Aorta (tissue), 5 donors: Measurements from ENCODE around the gene KIAA2012. TPM values are rescaled to one million over a fixed set of nuclear protein-coding genes. Genes with fewer than 3 reads are reported as not detected.
"Not testable (repeated sequence)": the region's sequence is repeated elsewhere in the genome, so short reads cannot be mapped to it uniquely, and the experiment has no call there.

ENCODE experiments used
- ATAC-seq: fragments of 200-7000 bp; cut with Tn5 transposase; one replicate; pipeline ENCODE4 v1.9.1; 2022; ENCODE audit warnings: moderate library complexity; ENCODE audit not compliant: low FRiP score
- DNase-seq, 2 donors: peaks; one replicate each; pipeline ENCODE4 v3.0.0-alpha.2; 2020
- H3K27ac ChIP-seq, 2 donors: one replicate each; pipeline ENCODE4 v1.5.1; 2013; ENCODE audit warnings: low read length in 2 of 2, mild to moderate bottlenecking in 2 of 2, moderate library complexity in 2 of 2, control low read depth in 1 of 2, inconsistent platforms in 1 of 2, low read depth in 1 of 2
- H3K27me3 ChIP-seq, 2 donors: one replicate each; pipeline ENCODE4 v1.6.1; 2013; ENCODE audit warnings: control low read depth in 1 of 2, low read length in 1 of 2, mild to moderate bottlenecking in 1 of 2, moderate library complexity in 1 of 2; ENCODE audit not compliant: insufficient read depth in 2 of 2, control insufficient read depth in 1 of 2
- H3K36me3 ChIP-seq, 2 donors: one replicate each; pipeline ENCODE4 v1.6.1; 2013; ENCODE audit warnings: control low read depth in 1 of 2, low read length in 1 of 2, mild to moderate bottlenecking in 1 of 2; ENCODE audit not compliant: insufficient read depth in 2 of 2, control insufficient read depth in 1 of 2
- H3K4me1 ChIP-seq, 2 donors: one replicate each; pipeline ENCODE4 v1.6.1; 2013; ENCODE audit warnings: low read length in 2 of 2, control low read depth in 1 of 2, mild to moderate bottlenecking in 1 of 2, moderate library complexity in 1 of 2; ENCODE audit not compliant: insufficient read depth in 2 of 2, control insufficient read depth in 1 of 2
- H3K4me3 ChIP-seq, 2 donors: one replicate each; pipeline ENCODE4 v1.5.1; 2013; ENCODE audit warnings: low read length in 2 of 2, control low read depth in 1 of 2, mild to moderate bottlenecking in 1 of 2
- H3K9me3 ChIP-seq: one replicate; pipeline ENCODE4 v1.6.1; 2013; ENCODE audit warnings: mild to moderate bottlenecking, low read length; ENCODE audit not compliant: control insufficient read depth
- WGBS, 2 donors: extraction: QIAGEN DNeasy Blood & Tissue Kit; methylation state at CpG; one replicate each; pipeline ENCODE4 v1.1.7; 2013; 5-methylcytosine and 5-hydroxymethylcytosine counted together
- intact Hi-C, 2 donors: fragments of 100-400 bp; cut with DNase I; formaldehyde crosslinking; loops; one replicate each; pipeline versions ENCODE4 v1.14.2 to v1.15.0; 2022
- polyA plus RNA-seq, 2 donors: library from polyadenylated mRNA; stranded (reverse); fragments of 200-250 nt; gene quantifications; one replicate each; pipeline ENCODE4 v1.2.3, GENCODE V29; 2013
- total RNA-seq, 2 donors: library from RNA; stranded (reverse); fragmentation: NEBNext Ultra II Directional; extraction: Animal tissue kit (Norgen Biotek cat#: 25700); gene quantifications; one replicate each; pipeline ENCODE4 v1.2.1, GENCODE V29; 2021
- donor health status: healthy with polysubstance abuse.
- donor health status: Bipolar disorder and iron deficiency.
- donor health status: DM: no; HTN: no; CAD: no.
- donor health status: DM: no; HTN: no; CAD: no.
- donor health status: DM: yes; HTN: yes; CAD: no.

Gene KIAA2012
- total and polyA plus RNA-seq, 4 donors: not detected

DNA sequence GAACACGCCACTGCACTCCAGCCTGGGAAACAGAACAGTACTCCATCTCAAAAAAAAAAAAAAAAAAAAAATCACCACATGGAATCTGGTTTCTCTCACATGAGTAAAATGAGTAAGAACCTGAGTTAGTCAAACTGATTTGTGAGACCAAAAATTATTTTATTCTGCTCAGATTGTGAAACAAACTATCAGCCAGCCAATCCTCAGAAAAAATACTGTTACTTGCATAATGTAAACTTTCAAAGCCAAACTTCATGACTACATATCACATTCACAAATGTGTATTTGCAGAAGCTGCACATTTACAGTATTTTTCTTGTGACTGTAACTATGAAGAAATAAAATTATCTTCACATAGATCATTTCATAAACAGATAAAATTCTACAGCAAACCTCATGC lies 142.1 kb downstream of the KIAA2012 start:
- no peak overlapping the region for H3K4me3 ChIP-seq
- H3K4me1 ChIP-seq: no peaks in the 10 kb centered on the region
- ATAC-seq (no peak), DNase-seq (no peak)
- peaks cover 0 to 2% of the 10 kb centered on the region in 2 donors for H3K36me3 ChIP-seq
- H3K9me3 ChIP-seq: no peaks in the 10 kb centered on the region
- H3K27ac ChIP-seq: no peak overlapping the region
- no peaks in the 10 kb centered on the region for H3K27me3 ChIP-seq
- WGBS, 2 donors: 90 to 97% methylated on average over 1 of the region's 1 CpG
- intact Hi-C loops: no loop called here

DNA sequence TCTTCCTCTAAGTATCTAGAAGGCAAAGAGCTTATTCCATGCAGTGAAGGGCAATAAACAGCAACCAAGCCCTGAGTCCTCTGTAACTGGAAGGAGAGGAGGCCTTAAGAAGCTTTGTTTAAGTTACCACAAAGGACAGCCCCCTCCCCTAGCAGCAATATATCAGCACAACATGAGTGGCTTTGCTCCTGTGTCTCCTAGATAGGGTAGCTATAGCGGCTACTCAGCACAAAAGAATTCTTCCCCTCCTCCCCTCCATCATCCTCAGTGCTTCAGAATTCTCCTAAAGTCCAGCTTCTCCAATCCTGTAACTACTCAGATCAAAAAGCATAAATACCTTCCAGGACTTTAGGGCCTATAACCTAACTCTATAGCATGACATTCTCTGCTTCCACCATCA lies 148.8 kb downstream of the KIAA2012 start:
- intact Hi-C loops: no loop called here
- ATAC-seq (no peak), DNase-seq (no peak)
- Histone ChIP-seq H3K36me3 (peaks cover 0 to 4% of the 10 kb centered on the region in 2 donors), H3K4me3 (no peak overlapping the region), H3K9me3 (no peaks in the 10 kb centered on the region), H3K4me1 (peaks cover 0 to 2% of the 10 kb centered on the region in 2 donors), H3K27me3 (no peaks in the 10 kb centered on the region), H3K27ac (peak overlapping the region in 1 of 2 donors; percentile 33)
- 44 to 45% methylated on average over 1 of the region's 1 CpG for WGBS, 2 donors

DNA sequence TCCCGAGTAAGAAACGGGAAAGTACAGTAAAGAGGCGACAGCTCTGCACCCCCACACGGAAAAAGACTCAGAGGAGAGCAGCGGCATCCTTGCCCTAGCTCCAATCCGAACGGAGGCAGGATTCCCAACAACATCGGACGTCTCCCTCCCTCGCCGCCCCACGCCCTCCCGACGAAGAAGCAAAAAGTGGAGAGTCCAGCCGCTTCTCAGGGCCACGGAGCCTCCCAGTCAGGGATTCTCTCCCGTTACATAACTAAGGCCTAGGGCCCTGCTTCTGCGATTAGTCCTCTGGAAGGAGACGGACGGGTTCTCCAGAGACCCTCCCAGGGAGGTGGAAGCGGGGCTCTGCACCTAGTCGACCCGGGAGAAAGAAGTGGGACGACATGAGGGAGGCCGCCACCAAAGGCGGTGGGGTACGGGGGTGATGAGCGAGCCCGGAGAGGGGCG lies 164.8 kb downstream of the KIAA2012 start:
- 0% methylated on average over 28 to 30 of the region's 30 CpGs for WGBS, 2 donors
- Histone ChIP-seq H3K4me1 (peaks cover 0 to 1% of the 10 kb centered on the region in 2 donors), H3K9me3 (no peaks in the 10 kb centered on the region), H3K27me3 (no peaks in the 10 kb centered on the region), H3K4me3 (peak overlapping the region; percentile 90 to 98), H3K27ac (peak overlapping the region in 1 of 2 donors; percentile 4), H3K36me3 (no peaks in the 10 kb centered on the region)
- ATAC-seq: peak; percentile 64
- intact Hi-C loops: no loop called here
- DNase-seq: peak in 1 of 2 donors; percentile 51

DNA sequence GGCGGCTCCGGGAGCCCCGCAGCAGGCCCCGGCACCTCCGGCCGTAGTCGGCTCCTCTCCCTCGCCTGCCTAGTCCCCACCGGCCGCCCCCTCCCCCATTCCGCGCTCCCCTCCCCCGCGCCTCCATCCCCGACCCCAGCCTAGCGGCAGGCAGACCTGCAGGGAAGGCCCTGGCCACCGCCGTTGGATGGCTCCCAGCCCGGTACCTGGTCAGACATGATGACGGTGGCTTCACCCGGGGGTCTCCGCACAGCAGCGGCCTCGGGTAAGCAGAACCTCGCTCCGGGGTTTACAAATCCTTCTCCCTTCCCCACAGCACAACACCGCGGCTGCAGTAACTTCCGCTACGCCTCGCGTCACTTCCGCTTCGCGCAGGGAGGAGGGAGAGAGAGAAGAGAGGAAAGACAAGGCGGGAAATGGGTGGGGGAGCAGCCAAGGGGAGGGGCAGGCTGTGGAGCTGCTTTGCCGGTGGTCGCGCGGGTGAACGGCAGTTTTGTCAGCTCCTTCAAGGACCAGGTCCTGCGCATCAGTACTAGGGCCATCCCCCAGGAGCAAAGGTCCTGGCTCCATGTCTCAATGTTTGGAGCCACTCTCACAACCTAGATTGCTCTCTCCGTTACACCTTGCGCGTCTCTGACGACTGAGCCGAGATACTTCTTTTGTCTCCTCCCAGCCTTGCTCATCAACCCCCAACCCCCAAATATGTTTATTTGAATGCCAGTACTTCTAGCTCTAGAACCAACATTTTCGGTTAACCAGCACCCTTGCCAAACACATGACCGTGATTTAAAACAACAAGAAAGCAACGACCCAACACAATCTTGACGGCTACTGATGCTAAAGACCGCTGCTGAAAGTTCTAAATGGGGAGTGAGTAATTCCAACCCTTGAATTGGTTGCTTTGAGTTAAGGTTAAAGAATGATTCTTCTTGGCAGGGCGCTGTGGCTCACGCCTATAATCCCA lies 165.5 kb downstream of the KIAA2012 start, which contains the start of gene SUMO1:
SUMO1 (minus strand) TSS at position 364 of the 964 bp plus-strand sequence; CDS start at position 218, 146 bp downstream.
- intact Hi-C loops: no loop called here
- Histone ChIP-seq H3K27me3 (no peaks in the 10 kb centered on the region), H3K4me3 (peak within 1 kb of the TSS; percentile 90 to 98), H3K27ac (peak within 1 kb of the TSS in 1 of 2 donors; percentile 87), H3K9me3 (no peaks in the 10 kb centered on the region), H3K36me3 (no peaks in the 10 kb centered on the region), H3K4me1 (no peaks in the 10 kb centered on the region)
- WGBS, 2 donors: 2% methylated on average over 44 to 54 of the region's 54 CpGs
- DNase-seq (peak; percentile 95 to 98), ATAC-seq (peak; percentile 97)

DNA sequence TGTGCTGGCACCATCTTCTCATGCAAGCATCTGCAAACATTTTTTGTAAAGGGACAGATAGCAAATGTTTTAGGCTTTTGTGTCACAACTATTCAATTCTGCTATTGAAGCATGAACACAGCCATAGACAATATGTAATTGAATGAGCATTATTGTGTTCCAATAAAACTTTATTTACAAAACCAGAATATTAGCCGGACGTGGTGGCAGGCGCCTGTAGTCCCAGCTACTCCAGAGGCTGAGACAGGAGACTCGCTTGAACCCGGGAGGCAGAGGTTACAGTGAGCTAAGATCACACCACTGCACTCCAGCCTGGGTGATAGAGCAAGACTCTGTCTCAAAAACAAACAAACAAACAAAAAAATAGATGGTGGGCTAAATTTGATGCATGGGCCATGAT lies 174.7 kb downstream of the KIAA2012 start:
- H3K9me3 ChIP-seq, H3K27me3 ChIP-seq, DNase-seq, H3K4me1 ChIP-seq, H3K36me3 ChIP-seq, intact Hi-C loops, H3K27ac ChIP-seq, H3K4me3 ChIP-seq, ATAC-seq: not testable (repeated sequence)
- WGBS, 2 donors: 93 to 96% methylated on average over 5 of the region's 5 CpGs

DNA sequence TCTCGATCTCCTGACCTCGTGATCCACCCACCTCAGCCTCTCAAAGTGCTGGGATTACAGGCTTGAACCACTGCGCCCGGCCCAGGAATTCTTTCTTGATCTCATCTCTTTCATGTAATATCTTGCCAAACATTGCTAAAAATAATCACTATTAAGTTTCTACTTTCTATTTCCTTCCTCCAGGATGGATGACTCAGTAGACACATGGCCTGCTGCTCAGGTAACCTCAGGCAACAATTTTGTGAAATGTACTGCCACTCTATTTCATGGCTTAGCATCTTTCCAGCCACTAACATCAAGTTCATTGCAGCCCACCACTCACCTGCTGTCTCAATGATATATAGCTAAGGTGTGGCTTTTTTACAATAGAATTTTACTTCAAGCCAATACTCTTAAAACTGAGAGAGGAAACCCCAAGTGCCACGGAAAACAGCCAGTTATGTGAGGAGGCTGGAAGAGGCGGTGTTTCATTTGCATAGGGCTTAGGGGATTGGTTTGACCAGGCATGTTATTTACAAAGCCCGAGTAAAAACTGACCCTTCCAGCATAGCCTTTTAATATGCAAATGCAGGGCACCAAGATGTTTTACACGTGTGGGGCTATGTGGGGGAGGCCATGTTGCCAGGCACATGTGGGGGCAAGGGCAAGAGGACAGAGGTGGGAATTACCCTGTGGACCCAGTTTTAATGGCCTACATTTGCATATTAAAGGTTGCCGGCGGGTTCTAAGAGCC lies 176.6 kb downstream of the KIAA2012 start:
- Histone ChIP-seq H3K27ac (no peak overlapping the region), H3K4me1 (no peaks in the 10 kb centered on the region), H3K9me3 (no peaks in the 10 kb centered on the region), H3K27me3 (no peaks in the 10 kb centered on the region), H3K36me3 (no peaks in the 10 kb centered on the region), H3K4me3 (no peak overlapping the region)
- ATAC-seq (no peak), DNase-seq (no peak)
- WGBS, 2 donors: 50 to 56% methylated on average over 10 of the region's 10 CpGs
- intact Hi-C loops: no loop called here

DNA sequence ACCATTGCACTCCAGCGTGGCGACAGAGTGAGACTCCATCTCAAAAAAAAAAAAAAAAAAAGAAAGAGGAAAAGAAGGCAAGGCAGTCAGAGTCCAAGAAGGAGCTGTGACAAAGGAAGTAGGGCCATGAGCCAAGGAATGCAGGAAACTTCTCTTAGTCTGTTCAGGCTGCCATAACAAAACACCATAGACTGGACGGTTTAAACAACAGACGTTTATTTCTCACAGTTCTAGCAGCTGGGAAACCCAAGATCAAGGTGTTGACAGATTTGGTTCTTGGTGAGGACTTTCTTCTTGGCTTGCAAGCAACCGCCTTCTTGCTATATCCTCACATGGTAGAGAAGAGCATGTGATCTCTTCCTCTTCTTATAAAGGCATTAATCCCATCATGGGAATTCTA lies 178.4 kb downstream of the KIAA2012 start:
- Histone ChIP-seq H3K36me3 (no peaks in the 10 kb centered on the region), H3K9me3 (no peaks in the 10 kb centered on the region), H3K4me3 (no peak overlapping the region), H3K4me1 (no peaks in the 10 kb centered on the region), H3K27me3 (no peaks in the 10 kb centered on the region), H3K27ac (no peak overlapping the region)
- no peak for ATAC-seq
- intact Hi-C loops: no loop called here
- 59 to 69% methylated on average over 5 of the region's 5 CpGs for WGBS, 2 donors
- DNase-seq: no peak
